Measurements from ENCODE around the gene SLC15A1. TPM values are rescaled to one million over a fixed set of nuclear protein-coding genes. Genes with fewer than 3 reads are reported as not detected.

The SLC15A1 gene
- total RNA-seq, 1 experiment from 2014 or later: 1.9 TPM

DNA sequence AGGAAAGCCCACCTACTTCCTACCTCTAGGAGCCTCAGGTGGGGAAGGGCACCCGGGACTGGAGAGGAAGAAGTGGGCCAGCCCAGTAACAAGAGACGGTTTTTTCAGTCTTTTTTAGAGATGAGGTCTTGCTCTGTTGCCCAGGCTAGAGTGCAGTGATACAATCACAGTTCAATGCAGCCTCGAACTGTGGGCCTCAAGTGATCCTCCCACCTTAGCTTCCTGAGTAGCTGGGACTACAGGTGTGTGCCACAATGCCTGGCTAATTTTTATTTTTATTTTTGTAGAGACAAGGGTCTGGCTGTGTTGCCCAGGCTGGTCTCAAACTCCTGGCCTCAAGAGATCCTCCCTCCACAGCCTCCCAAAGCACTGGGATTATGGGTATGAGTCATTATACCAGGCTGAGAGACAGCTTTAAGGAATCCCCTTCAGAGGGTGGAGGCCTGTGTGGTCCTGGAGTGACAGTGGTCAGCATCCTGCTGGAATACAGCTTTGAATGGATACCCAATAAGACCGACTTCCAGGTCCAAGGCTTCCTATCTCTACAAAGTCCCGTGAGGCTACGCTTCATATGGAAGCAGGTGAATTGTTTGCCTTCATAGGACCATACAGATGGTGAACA lies 63.0 kb downstream of the SLC15A1 start:
- no CpG with 5 or more reads among the region's 6 CpGs for WGBS (ENCODE audit: extremely low coverage, insufficient read length, low lambda C conversion rate)
- Histone ChIP-seq H4K8ac (replicated peaks; ENCODE audit: insufficient read length, low read depth, low read length) (no peak overlapping the region), H2AK5ac (ENCODE audit: insufficient read length, low read length) (no peak overlapping the region), H3K23me2 (ENCODE audit: insufficient read length, low read depth, low read length, poor library complexity, severe bottlenecking) (no peaks in the 10 kb centered on the region), H3K27ac (ENCODE audit: insufficient read length, low read depth, low read length) (no peak overlapping the region), H3K18ac (ENCODE audit: insufficient read length, low read depth, low read length) (peak overlapping the region; percentile 30), H3K23ac (ENCODE audit: insufficient read length, low read depth, low read length) (no peak overlapping the region), H3K79me1 (ENCODE audit: insufficient read depth, low read depth, low read length, poor library complexity, severe bottlenecking) (no peaks in the 10 kb centered on the region), H3K4me2 (ENCODE audit: insufficient read depth, insufficient read length, low read length) (no peak overlapping the region), H3K14ac (ENCODE audit: insufficient read depth, low read length) (no peak overlapping the region), H3K9ac (ENCODE audit: extremely low read depth, insufficient read length, low read length) (no peak overlapping the region), H3K56ac (ENCODE audit: insufficient read length, low read depth, low read length) (no peak overlapping the region), H2BK12ac (ENCODE audit: insufficient read length, low read depth, low read length) (no peak overlapping the region), H4K91ac (ENCODE audit: insufficient read length, low read depth, low read length) (no peak overlapping the region), H3K9me3 (ENCODE audit: control insufficient read depth, low read depth, low read length) (no peaks in the 10 kb centered on the region), H3K4ac (ENCODE audit: low read depth, low read length) (no peak overlapping the region; the same call in 1 of the 2 replicates), H2BK15ac (ENCODE audit: low read depth, low read length) (0 out of 2 replicates have a peak overlapping the region, but pooled peaks have one; percentile 29), H2AFZ (ENCODE audit: low read length) (no peak overlapping the region), H3T11ph (ENCODE audit: low read length) (no peak overlapping the region), H4K20me1 (ENCODE audit: control insufficient read depth, insufficient read depth, insufficient read length) (no peaks in the 10 kb centered on the region), H3K27me3 (ENCODE audit: insufficient read depth, low read length) (no peaks in the 10 kb centered on the region), H3K4me1 (ENCODE audit: insufficient read depth, low read length) (peaks cover 3% of the 10 kb centered on the region; the same call in 1 of the 2 replicates), H2BK5ac (ENCODE audit: insufficient read length, low read length) (no peak overlapping the region), H2BK120ac (ENCODE audit: low read depth, low read length, poor library complexity, severe bottlenecking) (no peak overlapping the region), H4K5ac (ENCODE audit: insufficient read length, low read depth, low read length) (no peak overlapping the region), H3K79me2 (ENCODE audit: insufficient read depth, low read length) (no peaks in the 10 kb centered on the region), H2BK20ac (ENCODE audit: low read depth, low read length, poor library complexity, severe bottlenecking) (no peak overlapping the region)
- Mint-ChIP-seq H3K36me3 (ENCODE audit: insufficient read depth in 1 of 3, low read depth in 3 of 3) (no peaks in the 10 kb centered on the region; a peak in 1 of 7 replicates), H3K27me3 (ENCODE audit: low read depth) (no peaks in the 10 kb centered on the region), H3K27ac (peak overlapping the region in 2 of 3 experiments; percentile 68 to 95; a peak in 4 of 7 replicates), H3K4me3 (no peak overlapping the region), H3K9me3 (no peaks in the 10 kb centered on the region), H3K4me1 (peaks cover 40 to 43% of the 10 kb centered on the region in 2 experiments)
- TF ChIP-seq, protein P1, sequence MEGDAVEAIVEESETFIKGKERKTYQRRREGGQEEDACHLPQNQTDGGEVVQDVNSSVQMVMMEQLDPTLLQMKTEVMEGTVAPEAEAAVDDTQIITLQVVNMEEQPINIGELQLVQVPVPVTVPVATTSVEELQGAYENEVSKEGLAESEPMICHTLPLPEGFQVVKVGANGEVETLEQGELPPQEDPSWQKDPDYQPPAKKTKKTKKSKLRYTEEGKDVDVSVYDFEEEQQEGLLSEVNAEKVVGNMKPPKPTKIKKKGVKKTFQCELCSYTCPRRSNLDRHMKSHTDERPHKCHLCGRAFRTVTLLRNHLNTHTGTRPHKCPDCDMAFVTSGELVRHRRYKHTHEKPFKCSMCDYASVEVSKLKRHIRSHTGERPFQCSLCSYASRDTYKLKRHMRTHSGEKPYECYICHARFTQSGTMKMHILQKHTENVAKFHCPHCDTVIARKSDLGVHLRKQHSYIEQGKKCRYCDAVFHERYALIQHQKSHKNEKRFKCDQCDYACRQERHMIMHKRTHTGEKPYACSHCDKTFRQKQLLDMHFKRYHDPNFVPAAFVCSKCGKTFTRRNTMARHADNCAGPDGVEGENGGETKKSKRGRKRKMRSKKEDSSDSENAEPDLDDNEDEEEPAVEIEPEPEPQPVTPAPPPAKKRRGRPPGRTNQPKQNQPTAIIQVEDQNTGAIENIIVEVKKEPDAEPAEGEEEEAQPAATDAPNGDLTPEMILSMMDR (conservative IDR thresholded peaks at IDR 0.05): no peak
- no peak for DNase-seq

Measured in H9 (cell line).